BE2C (cell line): Measurements from ENCODE around the gene PIGQ.
A peak's percentile ranks its signal among the peaks of the same experiment; 100 is the strongest.

Source experiments
- DNase-seq: peaks from one replicate; pipeline ENCODE4 v3.0.0-alpha.2; 2020
- H3K27me3 ChIP-seq: fragments of 250-450 bp; sonication (Bioruptor Pico); 2 replicates; pipeline ENCODE4 v1.5.1; 2020; ENCODE audit warnings: mild to moderate bottlenecking
- H3K36me3 ChIP-seq: fragments of 250-450 bp; sonication (Bioruptor Pico); 2 replicates; pipeline ENCODE4 v1.5.1; 2020; ENCODE audit warnings: mild to moderate bottlenecking
- H3K4me1 ChIP-seq: fragments of 250-450 bp; sonication (Bioruptor Pico); 2 replicates; pipeline ENCODE4 v1.5.1; 2020
- H3K4me3 ChIP-seq: 2 replicates; pipeline ENCODE4 v1.5.1; 2011; ENCODE audit warnings: low read depth, low read length
- H3K9me3 ChIP-seq: fragments of 250-450 bp; sonication (Bioruptor Pico); 2 replicates; pipeline ENCODE4 v1.5.1; 2020
- TF ChIP-seq, protein P1 (sequence below): IDR thresholded peaks from 2 replicates; pipeline ENCODE4 v1.5.1; 2012; ENCODE audit warnings: mild to moderate bottlenecking, low read depth, low read length

PIGQ gene

DNA sequence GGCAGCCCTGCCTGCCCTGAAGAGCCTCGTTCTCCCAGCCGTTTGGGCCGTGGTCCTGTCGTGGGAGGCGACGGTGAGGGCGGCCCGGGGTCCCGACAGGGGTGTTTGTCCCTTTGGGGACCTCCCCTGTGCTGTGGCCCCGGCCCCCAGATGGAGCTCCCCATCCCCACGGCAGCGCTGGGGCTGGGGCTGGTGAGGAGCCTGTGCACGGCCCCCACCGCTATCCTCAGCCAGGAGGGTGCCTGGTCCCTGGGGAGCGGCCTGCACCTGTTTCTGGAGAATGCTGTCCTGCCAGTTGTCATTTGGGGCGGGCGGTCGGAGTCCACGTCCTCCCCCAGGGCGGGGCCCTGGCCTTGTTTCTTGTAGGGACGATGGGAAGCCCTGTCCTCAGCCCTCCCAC, 35.6 kb upstream of the PIGQ start:
- Histone ChIP-seq H3K9me3 (no peaks in the 10 kb centered on the region), H3K36me3 (peaks cover 55% of the 10 kb centered on the region), H3K4me3 (no peak overlapping the region), H3K27me3 (no peaks in the 10 kb centered on the region), H3K4me1 (no peaks in the 10 kb centered on the region)
- DNase-seq = no peak
- TF ChIP-seq, protein P1, sequence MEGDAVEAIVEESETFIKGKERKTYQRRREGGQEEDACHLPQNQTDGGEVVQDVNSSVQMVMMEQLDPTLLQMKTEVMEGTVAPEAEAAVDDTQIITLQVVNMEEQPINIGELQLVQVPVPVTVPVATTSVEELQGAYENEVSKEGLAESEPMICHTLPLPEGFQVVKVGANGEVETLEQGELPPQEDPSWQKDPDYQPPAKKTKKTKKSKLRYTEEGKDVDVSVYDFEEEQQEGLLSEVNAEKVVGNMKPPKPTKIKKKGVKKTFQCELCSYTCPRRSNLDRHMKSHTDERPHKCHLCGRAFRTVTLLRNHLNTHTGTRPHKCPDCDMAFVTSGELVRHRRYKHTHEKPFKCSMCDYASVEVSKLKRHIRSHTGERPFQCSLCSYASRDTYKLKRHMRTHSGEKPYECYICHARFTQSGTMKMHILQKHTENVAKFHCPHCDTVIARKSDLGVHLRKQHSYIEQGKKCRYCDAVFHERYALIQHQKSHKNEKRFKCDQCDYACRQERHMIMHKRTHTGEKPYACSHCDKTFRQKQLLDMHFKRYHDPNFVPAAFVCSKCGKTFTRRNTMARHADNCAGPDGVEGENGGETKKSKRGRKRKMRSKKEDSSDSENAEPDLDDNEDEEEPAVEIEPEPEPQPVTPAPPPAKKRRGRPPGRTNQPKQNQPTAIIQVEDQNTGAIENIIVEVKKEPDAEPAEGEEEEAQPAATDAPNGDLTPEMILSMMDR = no peak

DNA sequence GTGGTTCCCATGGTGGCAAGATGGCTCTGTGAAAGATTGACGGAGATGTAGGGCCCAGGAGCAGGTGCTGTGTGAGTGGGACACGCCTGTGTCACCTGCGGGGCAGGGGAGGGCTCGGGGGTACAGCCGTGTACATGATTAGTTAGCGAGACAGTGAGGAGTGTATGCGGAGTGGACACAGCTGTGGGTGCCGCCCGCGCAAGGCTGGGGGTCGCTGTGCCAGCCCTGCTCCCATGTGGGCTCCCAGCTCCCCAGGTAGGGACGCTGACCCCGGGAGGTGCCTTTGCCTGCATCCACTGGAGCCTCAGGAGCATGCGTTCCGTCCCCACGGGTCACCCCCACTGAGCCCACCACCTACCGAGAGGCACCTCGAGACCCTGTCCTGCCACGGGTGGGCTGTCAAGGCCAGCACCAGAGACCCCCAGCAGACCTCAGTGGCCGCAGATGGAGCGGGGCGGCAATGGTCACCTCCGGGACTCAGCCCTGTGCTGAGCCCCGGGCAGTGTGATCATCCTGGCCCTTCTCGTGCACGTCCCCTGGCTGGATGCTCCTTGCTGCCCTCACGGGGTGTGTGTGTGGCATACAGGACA, 34.8 kb upstream of the PIGQ start:
- TF ChIP-seq, protein P1 = no peak
- H3K4me1 ChIP-seq = no peaks in the 10 kb centered on the region
- no peak for DNase-seq
- no peaks in the 10 kb centered on the region for H3K27me3 ChIP-seq
- no peak overlapping the region for H3K4me3 ChIP-seq
- peaks cover 54% of the 10 kb centered on the region for H3K36me3 ChIP-seq
- no peaks in the 10 kb centered on the region for H3K9me3 ChIP-seq

DNA sequence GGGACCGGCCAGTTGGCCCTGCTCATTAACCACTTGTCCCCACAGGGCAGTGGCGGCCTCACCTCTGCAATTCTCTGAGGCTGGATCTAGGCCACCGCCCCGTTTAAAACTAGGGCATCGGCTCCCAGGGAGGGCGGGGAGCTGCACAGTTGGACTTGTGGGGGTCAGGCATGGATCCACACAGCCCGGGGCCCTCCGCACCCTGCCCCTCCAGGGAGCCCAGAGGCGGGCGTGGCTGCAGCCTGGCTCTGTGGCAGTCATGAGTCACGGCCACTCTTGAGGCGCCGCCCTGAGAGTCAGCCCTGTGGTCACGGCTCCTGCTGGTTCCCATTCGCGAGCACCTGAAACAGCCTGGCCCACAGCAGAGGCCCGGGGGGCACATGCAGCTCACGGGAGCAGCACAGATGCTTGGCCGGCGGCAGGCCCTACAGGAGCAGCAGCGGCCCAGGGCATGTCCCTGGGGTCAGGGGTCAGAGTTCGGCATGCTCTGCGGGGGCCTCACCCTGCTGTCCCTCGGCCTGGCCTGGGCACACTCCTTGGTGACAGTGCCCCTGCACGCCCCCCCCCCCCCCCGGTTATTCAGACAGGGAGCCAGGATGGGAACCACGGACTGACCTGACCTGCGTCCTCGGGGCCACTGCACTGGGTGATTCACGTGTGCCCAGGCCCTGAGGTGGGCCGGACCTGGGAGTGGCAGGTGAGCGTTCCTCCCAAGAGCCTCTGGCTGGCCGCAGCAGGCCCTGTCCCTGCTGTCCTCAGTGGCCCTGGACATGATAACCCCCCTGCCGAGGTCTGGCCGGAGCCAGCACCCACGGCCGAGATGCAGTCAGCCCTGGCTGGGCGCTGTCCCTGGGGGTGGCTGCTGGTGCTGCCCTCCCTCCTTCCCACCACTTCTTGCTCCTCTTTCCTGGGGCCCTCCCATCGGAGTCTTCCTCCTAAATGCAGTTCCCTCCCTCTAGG, 34.0 kb upstream of the PIGQ start:
- no peak for DNase-seq
- H3K4me3 ChIP-seq = no peak overlapping the region
- H3K4me1 ChIP-seq = no peaks in the 10 kb centered on the region
- peaks cover 60% of the 10 kb centered on the region for H3K36me3 ChIP-seq
- TF ChIP-seq, protein P1 = no peak
- H3K9me3 ChIP-seq = no peaks in the 10 kb centered on the region
- no peaks in the 10 kb centered on the region for H3K27me3 ChIP-seq

DNA sequence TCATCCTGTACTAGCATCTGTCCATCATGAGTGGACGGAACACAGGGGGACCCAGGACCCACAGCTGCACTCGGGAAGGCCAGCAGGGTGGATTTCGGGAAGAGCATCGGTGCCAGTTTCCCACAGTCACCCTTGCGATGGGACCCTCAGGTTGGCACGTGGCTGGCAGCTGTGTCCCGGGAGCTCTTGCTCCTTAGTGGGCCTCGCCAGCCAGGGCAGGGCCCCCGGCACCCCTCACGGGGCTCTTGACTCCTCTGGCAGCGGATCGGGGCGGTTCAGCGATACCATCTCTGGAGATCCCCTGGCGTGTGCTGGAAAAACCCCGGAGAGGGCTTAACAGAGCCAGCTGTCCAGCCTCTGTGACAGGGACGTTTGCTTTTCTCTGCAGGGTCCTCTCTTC, 33.0 kb upstream of the PIGQ start:
- TF ChIP-seq, protein P1 = no peak
- Histone ChIP-seq H3K4me3 (no peak overlapping the region), H3K4me1 (no peaks in the 10 kb centered on the region), H3K9me3 (no peaks in the 10 kb centered on the region), H3K27me3 (no peaks in the 10 kb centered on the region), H3K36me3 (peaks cover 62% of the 10 kb centered on the region)
- DNase-seq = no peak

DNA sequence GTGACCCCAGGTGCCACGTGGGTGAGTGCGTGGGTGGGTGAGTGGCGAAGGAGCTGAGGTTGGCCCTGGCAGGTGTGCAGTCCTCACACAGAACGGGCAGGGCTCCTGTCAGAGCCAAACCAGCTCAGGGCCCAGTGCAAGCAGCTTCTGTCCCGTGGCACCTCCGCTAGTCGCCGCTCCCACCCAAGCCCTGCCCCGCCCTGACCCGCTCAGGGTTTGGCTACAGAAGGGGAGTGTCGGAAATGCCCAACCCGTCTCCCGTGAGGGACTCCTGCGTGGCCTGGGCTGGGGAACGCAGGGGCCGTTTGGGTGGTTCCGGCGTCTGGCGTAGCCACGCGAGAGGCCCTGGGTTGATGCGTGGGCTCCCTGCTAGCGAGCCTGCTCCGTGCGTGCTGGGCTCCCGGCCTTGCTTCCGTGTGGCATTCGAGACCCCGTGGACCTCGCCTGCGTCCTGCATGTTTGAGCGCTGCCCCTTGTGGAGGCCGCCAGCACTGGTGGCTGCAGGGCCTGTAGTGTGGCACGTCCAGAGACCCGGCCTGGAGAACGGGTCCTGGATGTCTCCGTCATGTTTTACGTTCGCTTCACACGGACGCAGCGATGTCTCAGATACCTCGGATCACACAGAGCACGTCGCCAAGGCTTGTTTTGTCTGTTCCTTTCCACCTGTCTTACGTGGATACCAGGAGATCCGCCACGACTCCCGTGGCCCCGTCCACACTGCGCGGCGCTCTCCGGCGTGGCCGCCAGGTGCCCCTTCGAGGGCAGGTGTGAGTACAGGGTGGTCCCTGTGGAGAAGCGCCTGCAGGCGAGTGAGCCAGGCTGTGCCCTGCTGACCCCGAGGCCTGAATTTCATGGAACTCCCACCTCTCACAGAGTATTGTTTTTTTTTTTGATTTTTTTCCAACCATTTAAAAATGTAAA, 32.1 kb upstream of the PIGQ start:
- TF ChIP-seq, protein P1 = 0 out of 2 replicates have a peak, but pooled peaks have one; percentile 3
- H3K4me3 ChIP-seq = no peak overlapping the region
- no peaks in the 10 kb centered on the region for H3K4me1 ChIP-seq
- no peaks in the 10 kb centered on the region for H3K27me3 ChIP-seq
- peaks cover 62% of the 10 kb centered on the region for H3K36me3 ChIP-seq
- no peaks in the 10 kb centered on the region for H3K9me3 ChIP-seq
- no peak for DNase-seq
